Suprapubic skin (tissue), 4 donors: Measurements from ENCODE around the gene RERE. TPM values are rescaled to one million over a fixed set of nuclear protein-coding genes. Genes with fewer than 3 reads are reported as not detected.

Experiments used
- DNase-seq, 2 donors: peaks; one replicate each; pipeline ENCODE4 v3.0.0-alpha.2; 2019; ENCODE audit warnings: low spot score in 2 of 2
- H3K27ac ChIP-seq: fragments of 200-600 bp; sonication (generic); one replicate; pipeline ENCODE4 v1.5.1; 2019
- H3K27me3 ChIP-seq: fragments of 200-600 bp; sonication (generic); one replicate; pipeline ENCODE4 v1.5.1; 2019
- H3K36me3 ChIP-seq: fragments of 200-600 bp; sonication (generic); one replicate; pipeline ENCODE4 v1.5.1; 2019
- H3K4me1 ChIP-seq: fragments of 200-600 bp; sonication (generic); one replicate; pipeline ENCODE4 v1.5.1; 2019
- H3K4me3 ChIP-seq: fragments of 200-600 bp; sonication (generic); one replicate; pipeline ENCODE4 v1.5.1; 2019; ENCODE audit warnings: mild to moderate bottlenecking
- H3K9me3 ChIP-seq: fragments of 200-600 bp; sonication (generic); one replicate; pipeline ENCODE4 v1.5.1; 2019
- EP300 ChIP-seq: sonication (generic); formaldehyde crosslinking; IDR thresholded peaks from one replicate; pipeline ENCODE4 v1.6.1; 2017; ENCODE audit warnings: antibody characterized with exemption
- POLR2A ChIP-seq, 2 donors: fragments of 450-650 bp; IDR thresholded peaks; one replicate each; pipeline ENCODE4 v1.6.1; 2017; ENCODE audit warnings: antibody characterized with exemption in 2 of 2, mild to moderate bottlenecking in 2 of 2, moderate library complexity in 2 of 2
- POLR2AphosphoS5 ChIP-seq, 3 donors: sonication (generic); formaldehyde crosslinking; IDR thresholded peaks; one replicate each; pipeline ENCODE4 v1.6.1; 2017; ENCODE audit warnings: antibody characterized with exemption in 3 of 3
- WGBS: methylation state at CpG from one replicate; pipeline ENCODE4 v1.1.5; 2018; 5-methylcytosine and 5-hydroxymethylcytosine counted together
- total RNA-seq, 4 donors: library from RNA; depleted of rRNA; stranded (reverse); fragments of >200 nt; gene quantifications; one replicate each; pipeline ENCODE4 v1.1.0, GENCODE V29; 2016
- TF ChIP-seq, protein P1 (sequence below), 2 donors: fragments of 200-600 bp in 1 of 2; fragments of 450-650 bp in 1 of 2; sonication (generic) in 1 of 2; IDR thresholded peaks; one replicate each; pipeline ENCODE4 v1.5.1; 2016 to 2019; ENCODE audit warnings: antibody characterized with exemption in 2 of 2, mild to moderate bottlenecking in 1 of 2, moderate library complexity in 1 of 2

Gene RERE
- total RNA-seq, 4 donors from 2014 or later = 43.4 to 113 (median 83.3) TPM

DNA sequence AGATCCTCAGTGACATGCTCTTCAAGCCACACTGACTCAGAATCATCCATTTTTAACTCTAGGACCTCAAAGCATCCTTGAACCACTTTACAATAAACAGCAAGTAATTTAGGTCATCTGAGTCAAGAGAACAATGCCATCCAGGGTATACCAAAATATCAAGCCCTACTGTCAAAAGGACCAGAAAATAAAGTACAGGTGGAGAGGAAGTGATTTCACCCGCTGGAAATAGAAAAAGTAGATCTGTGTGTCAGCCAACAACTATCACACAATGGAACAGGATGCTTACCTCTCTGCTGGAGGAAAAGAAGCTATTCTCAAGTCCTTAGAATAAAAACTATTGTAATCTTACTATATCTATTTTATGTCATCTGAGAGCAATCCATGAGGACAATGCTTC lies 37.0 kb downstream of the RERE start:
- WGBS = 77% methylated on average over 1 of the region's 1 CpG
- Histone ChIP-seq H3K4me1 (no peaks in the 10 kb centered on the region), H3K36me3 (no peaks in the 10 kb centered on the region), H3K4me3 (no peak overlapping the region), H3K27ac (no peak overlapping the region), H3K9me3 (no peaks in the 10 kb centered on the region), H3K27me3 (no peaks in the 10 kb centered on the region)
- no peak for TF ChIP-seq POLR2AphosphoS5 (IDR thresholded peaks at IDR 0.05)
- TF ChIP-seq, protein P1, sequence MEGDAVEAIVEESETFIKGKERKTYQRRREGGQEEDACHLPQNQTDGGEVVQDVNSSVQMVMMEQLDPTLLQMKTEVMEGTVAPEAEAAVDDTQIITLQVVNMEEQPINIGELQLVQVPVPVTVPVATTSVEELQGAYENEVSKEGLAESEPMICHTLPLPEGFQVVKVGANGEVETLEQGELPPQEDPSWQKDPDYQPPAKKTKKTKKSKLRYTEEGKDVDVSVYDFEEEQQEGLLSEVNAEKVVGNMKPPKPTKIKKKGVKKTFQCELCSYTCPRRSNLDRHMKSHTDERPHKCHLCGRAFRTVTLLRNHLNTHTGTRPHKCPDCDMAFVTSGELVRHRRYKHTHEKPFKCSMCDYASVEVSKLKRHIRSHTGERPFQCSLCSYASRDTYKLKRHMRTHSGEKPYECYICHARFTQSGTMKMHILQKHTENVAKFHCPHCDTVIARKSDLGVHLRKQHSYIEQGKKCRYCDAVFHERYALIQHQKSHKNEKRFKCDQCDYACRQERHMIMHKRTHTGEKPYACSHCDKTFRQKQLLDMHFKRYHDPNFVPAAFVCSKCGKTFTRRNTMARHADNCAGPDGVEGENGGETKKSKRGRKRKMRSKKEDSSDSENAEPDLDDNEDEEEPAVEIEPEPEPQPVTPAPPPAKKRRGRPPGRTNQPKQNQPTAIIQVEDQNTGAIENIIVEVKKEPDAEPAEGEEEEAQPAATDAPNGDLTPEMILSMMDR (IDR thresholded peaks at IDR 0.05) = no peak
- no peak for TF ChIP-seq EP300
- TF ChIP-seq POLR2A (IDR thresholded peaks at IDR 0.05) = no peak
- no peak for DNase-seq

DNA sequence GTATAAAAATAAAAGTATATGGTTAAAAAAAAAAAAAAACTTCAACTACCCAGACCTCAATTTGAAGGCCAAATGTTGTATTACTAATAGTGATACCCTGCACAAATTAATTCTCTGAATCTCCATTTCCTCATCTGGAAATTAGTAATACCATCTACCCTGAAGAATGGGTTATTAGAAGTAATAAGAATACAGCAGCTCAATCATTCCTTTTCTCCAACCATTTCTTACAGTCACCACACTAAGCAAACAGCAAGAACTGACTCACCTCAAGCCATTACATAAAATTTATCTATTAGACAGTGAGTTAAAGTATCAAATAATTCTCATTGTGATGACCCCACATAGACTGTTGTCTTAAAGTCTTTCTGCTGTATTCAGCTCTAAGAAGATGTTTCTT lies 39.6 kb downstream of the RERE start:
- TF ChIP-seq POLR2AphosphoS5 (IDR thresholded peaks at IDR 0.05) (no peak), EP300 (no peak), POLR2A (IDR thresholded peaks at IDR 0.05) (no peak)
- TF ChIP-seq, protein P1 (IDR thresholded peaks at IDR 0.05) = no peak
- no peak overlapping the region for H3K4me3 ChIP-seq
- no peaks in the 10 kb centered on the region for H3K9me3 ChIP-seq

DNA sequence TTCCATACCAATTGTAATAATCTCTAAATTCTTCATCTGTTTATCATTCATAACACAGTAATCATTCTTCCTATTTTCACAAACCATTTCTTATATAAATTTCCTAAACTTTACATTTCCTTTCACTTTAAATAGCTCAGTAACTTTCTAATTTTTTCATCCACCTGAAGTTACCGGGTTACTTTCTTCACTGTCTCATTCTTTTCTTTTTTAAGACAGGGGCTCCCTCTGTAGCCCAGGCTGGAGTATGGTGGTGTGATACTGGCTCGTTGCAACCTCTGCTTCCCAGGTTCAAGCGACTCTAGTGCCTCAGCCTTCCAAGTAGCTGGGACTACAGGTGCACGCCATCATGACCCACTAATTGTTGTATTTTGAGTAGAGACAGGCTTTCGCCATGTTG lies 41.3 kb downstream of the RERE start:
- 83% methylated on average over 5 of the region's 5 CpGs for WGBS
- DNase-seq = no peak
- Histone ChIP-seq H3K27ac (no peak overlapping the region), H3K4me3 (no peak overlapping the region), H3K27me3 (no peaks in the 10 kb centered on the region), H3K9me3 (no peaks in the 10 kb centered on the region), H3K36me3 (no peaks in the 10 kb centered on the region), H3K4me1 (no peaks in the 10 kb centered on the region)
- TF ChIP-seq POLR2AphosphoS5 (IDR thresholded peaks at IDR 0.05) (no peak), EP300 (no peak), POLR2A (IDR thresholded peaks at IDR 0.05) (no peak)
- TF ChIP-seq, protein P1 (IDR thresholded peaks at IDR 0.05) = no peak

More for the DNA sequence above, 39.6 kb downstream of the RERE start:
- Histone ChIP-seq H3K36me3 (no peaks in the 10 kb centered on the region), H3K4me1 (no peaks in the 10 kb centered on the region), H3K27ac (no peak overlapping the region), H3K27me3 (no peaks in the 10 kb centered on the region)
- no peak for DNase-seq

DNA sequence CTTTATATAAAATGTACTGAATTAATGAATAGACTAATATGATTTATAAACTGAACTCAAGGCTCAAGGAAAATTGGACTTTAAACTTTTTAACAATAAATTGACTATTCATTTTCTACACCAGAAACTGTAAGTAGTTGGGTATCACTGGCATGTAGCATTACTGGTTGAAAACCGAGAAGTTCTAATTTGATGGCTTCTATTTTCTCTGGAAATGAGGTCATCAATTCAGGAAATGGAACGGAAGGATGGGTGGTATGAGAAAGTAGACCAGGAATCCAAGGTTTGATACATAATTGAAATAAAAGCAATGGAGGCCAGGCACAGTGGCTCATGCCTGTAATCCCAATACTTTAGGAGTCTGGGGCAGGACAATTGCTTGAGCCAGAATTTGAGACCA lies 50.4 kb downstream of the RERE start:
- TF ChIP-seq, protein P1 (IDR thresholded peaks at IDR 0.05) = no peak
- no peak for TF ChIP-seq POLR2AphosphoS5 (IDR thresholded peaks at IDR 0.05)
- no peak for TF ChIP-seq POLR2A (IDR thresholded peaks at IDR 0.05)
- no peak for TF ChIP-seq EP300

DNA sequence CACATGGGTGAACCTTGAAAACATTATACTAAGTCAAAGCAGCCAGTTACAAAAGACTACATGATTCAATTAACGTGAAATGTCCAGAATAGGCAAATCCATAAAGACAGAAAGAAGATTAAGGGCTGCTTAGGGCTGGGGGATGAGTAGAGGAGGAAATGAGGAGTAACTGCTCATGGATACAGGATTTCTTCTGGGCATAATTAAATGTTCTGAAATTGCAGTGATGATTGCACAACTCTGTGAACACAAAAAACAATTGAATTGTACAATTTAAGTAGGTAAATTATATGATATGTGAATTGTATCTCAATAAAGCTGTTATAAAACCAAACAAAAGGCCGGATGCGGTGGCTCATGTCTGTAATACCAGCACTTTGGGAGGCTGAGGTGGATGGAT lies 52.2 kb downstream of the RERE start:
- 83% methylated on average over 3 of the region's 3 CpGs for WGBS
- no peak for DNase-seq
- no peaks in the 10 kb centered on the region for H3K9me3 ChIP-seq
- H3K4me1 ChIP-seq = peaks cover 10% of the 10 kb centered on the region
- H3K27me3 ChIP-seq = no peaks in the 10 kb centered on the region
- H3K4me3 ChIP-seq = no peak overlapping the region
- H3K36me3 ChIP-seq = no peaks in the 10 kb centered on the region
- H3K27ac ChIP-seq = no peak overlapping the region
- TF ChIP-seq POLR2A (IDR thresholded peaks at IDR 0.05) (no peak), EP300 (no peak), POLR2AphosphoS5 (IDR thresholded peaks at IDR 0.05) (no peak)
- TF ChIP-seq, protein P1 (IDR thresholded peaks at IDR 0.05) = no peak

More for the DNA sequence above, 50.4 kb downstream of the RERE start:
- Histone ChIP-seq H3K27ac (no peak overlapping the region), H3K4me1 (peaks cover 10% of the 10 kb centered on the region), H3K36me3 (no peaks in the 10 kb centered on the region), H3K27me3 (no peaks in the 10 kb centered on the region), H3K4me3 (no peak overlapping the region), H3K9me3 (no peaks in the 10 kb centered on the region)
- no peak for DNase-seq
- 92% methylated on average over 2 of the region's 2 CpGs for WGBS
